Keratinocyte (primary cell): ENCODE data around the gene PHPT1. TPM values are rescaled to one million over a fixed set of nuclear protein-coding genes. Genes with fewer than 3 reads are reported as not detected.

Experiments
- DNase-seq: peaks from one replicate; pipeline ENCODE4 v3.0.0-alpha.2; 2011; ENCODE audit warnings: low read depth, missing footprints, low spot score
- FAIRE-seq: peaks from 2 replicates; lab custom pipeline; 2011; peaks lifted over from hg19 to GRCh38; lab: Jason Lieb, UNC
- H2AFZ ChIP-seq: 2 replicates; pipeline ENCODE4 v1.6.0; 2012; ENCODE audit warnings: low read length, control low read depth, inconsistent platforms; ENCODE audit not compliant: control insufficient read depth
- H3K27ac ChIP-seq: 2 replicates; pipeline ENCODE4 v1.5.1; 2011; ENCODE audit warnings: low read length; ENCODE audit not compliant: control insufficient read depth, insufficient read depth
- H3K27me3 ChIP-seq: 3 replicates; pipeline ENCODE4 v1.6.0; 2011; ENCODE audit warnings: low read length; ENCODE audit not compliant: control insufficient read depth, insufficient read depth; ENCODE audit errors: extremely low read depth
- H3K36me3 ChIP-seq, 2 experiments: 2 replicates in 1 of 2; 3 replicates in 1 of 2; pipeline ENCODE4 v1.5.1; 2011; ENCODE audit warnings: low read length in 2 of 2, mild to moderate bottlenecking in 1 of 2; ENCODE audit not compliant: control insufficient read depth in 2 of 2, insufficient read depth in 2 of 2; ENCODE audit errors: extremely low read depth in 1 of 2
- H3K4me1 ChIP-seq: 3 replicates; pipeline ENCODE4 v1.5.1; 2011; ENCODE audit warnings: low read length; ENCODE audit not compliant: control insufficient read depth, insufficient read depth; ENCODE audit errors: extremely low read depth
- H3K4me2 ChIP-seq: 3 replicates; pipeline ENCODE4 v1.6.0; 2011; ENCODE audit warnings: low read depth, low read length; ENCODE audit not compliant: control insufficient read depth, insufficient read depth; ENCODE audit errors: extremely low read depth
- H3K4me3 ChIP-seq, 3 experiments: fragments of 200-600 bp in 1 of 3; sonication (generic) in 1 of 3; 2 replicates in 2 of 3; 3 replicates in 1 of 3; pipeline ENCODE4 v1.5.1; 2011 to 2016; ENCODE audit warnings: low read length in 3 of 3, mild to moderate bottlenecking in 3 of 3, control low read depth in 2 of 3, inconsistent platforms in 1 of 3, low read depth in 1 of 3, mixed read lengths in 1 of 3, mixed run types in 1 of 3, moderate library complexity in 1 of 3; ENCODE audit not compliant: control insufficient read depth in 2 of 3, insufficient read depth in 2 of 3; ENCODE audit errors: extremely low read depth in 1 of 3
- H3K79me2 ChIP-seq: 2 replicates; pipeline ENCODE4 v1.6.0; 2012; ENCODE audit warnings: low read length; ENCODE audit not compliant: control insufficient read depth, insufficient read depth
- H3K9ac ChIP-seq: 3 replicates; pipeline ENCODE4 v1.6.0; 2011; ENCODE audit warnings: low read length; ENCODE audit not compliant: control insufficient read depth, insufficient read depth; ENCODE audit errors: extremely low read depth
- H3K9me1 ChIP-seq: 3 replicates; pipeline ENCODE4 v1.6.0; 2011; ENCODE audit warnings: low read length; ENCODE audit not compliant: control insufficient read depth, insufficient read depth; ENCODE audit errors: extremely low read depth
- H3K9me3 ChIP-seq: 2 replicates; pipeline ENCODE4 v1.5.1; 2012; ENCODE audit warnings: low read depth, low read length; ENCODE audit not compliant: control insufficient read depth
- H4K20me1 ChIP-seq: 3 replicates; pipeline ENCODE4 v1.6.0; 2011; ENCODE audit warnings: low read length; ENCODE audit not compliant: control insufficient read depth, insufficient read depth; ENCODE audit errors: extremely low read depth
- EZH2 ChIP-seq: IDR thresholded peaks from one replicate; pipeline ENCODE4 v1.6.1; 2012; ENCODE audit warnings: inconsistent platforms, mild to moderate bottlenecking, low read length, moderate library complexity
- dilution Hi-C: fragments of 300-500 bp; cut with MboI; formaldehyde crosslinking; loops from one replicate; pipeline ENCODE4 v1.7.0; 2020; ENCODE audit warnings: low sequenced_read_pairs; ENCODE audit not compliant: extremely low pct_ligation_motif_present
- polyA plus RNA-seq, 5 experiments: library from polyadenylated mRNA; depleted of rRNA in 3 of 5; stranded (reverse) in 3 of 5; stranded (forward) in 1 of 5; unstranded in 1 of 5; fragments of >200 nt; gene quantifications; 1 replicate in 1 of 5; 2 replicates in 3 of 5; 3 replicates in 1 of 5; pipeline versions ENCODE4 v1.2.1 to v1.2.3, GENCODE V29; 2011 to 2012; ENCODE audit warnings: missing spikeins in 2 of 5, low read depth in 1 of 5, low replicate concordance in 1 of 5
- TF ChIP-seq, protein P1 (sequence below), 3 experiments: IDR thresholded peaks in 1 of 3; conservative IDR thresholded peaks in 1 of 3; optimal IDR thresholded peaks in 1 of 3; 2 replicates in 2 of 3; 3 replicates in 1 of 3; pipeline versions ENCODE3 to v1.5.1; 2011; ENCODE audit warnings: low read length in 3 of 3, mild to moderate bottlenecking in 3 of 3, moderate library complexity in 2 of 3, control low read depth in 1 of 3, inconsistent platforms in 1 of 3; ENCODE audit not compliant: insufficient read depth in 2 of 3; ENCODE audit errors: extremely low read depth in 1 of 3

PHPT1 gene
- polyA plus RNA-seq, 1 donor (not counting 4 experiments of a cell fraction or from before 2014, with no cell fraction given), result 68.8 TPM

DNA sequence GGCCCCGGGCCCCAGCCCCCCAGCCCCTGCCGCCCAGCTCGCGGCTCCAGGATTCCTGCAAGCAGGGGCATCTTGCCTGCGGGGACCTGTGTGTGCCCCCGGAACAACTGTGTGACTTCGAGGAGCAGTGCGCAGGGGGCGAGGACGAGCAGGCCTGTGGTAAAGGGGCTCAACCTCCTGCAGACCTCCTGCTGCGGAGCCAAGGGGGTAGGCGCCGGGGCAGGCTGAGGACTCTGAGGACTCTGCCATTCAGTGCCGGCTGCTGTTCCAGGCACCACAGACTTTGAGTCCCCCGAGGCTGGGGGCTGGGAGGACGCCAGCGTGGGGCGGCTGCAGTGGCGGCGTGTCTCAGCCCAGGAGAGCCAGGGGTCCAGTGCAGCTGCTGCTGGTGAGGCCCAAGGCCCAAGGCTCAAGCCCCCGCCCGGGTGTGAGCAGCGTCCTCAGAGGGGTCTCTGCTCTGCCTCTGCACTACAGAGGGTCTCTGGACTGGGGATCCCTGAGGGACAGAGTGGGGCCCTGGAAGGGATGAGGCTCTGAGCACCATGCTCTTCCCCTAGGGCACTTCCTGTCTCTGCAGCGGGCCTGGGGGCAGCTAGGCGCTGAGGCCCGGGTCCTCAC lies 6.4 kb downstream of the PHPT1 start:
- Histone ChIP-seq H3K9ac (no peak overlapping the region), H3K9me3 (no peaks in the 10 kb centered on the region), H3K27ac (no peak overlapping the region), H3K27me3 (no peaks in the 10 kb centered on the region), H4K20me1 (no peaks in the 10 kb centered on the region), H3K36me3 (peaks cover 3 to 13% of the 10 kb centered on the region in 2 experiments), H3K79me2 (no peaks in the 10 kb centered on the region), H3K9me1 (no peaks in the 10 kb centered on the region), H2AFZ (no peak overlapping the region), H3K4me1 (peaks cover 3% of the 10 kb centered on the region), H3K4me3 (no peak overlapping the region), H3K4me2 (no peak overlapping the region)
- DNase-seq (no peak), FAIRE-seq (no peak)
- dilution Hi-C loops, result no loop called here
- TF ChIP-seq EZH2, result no peak
- TF ChIP-seq, protein P1, sequence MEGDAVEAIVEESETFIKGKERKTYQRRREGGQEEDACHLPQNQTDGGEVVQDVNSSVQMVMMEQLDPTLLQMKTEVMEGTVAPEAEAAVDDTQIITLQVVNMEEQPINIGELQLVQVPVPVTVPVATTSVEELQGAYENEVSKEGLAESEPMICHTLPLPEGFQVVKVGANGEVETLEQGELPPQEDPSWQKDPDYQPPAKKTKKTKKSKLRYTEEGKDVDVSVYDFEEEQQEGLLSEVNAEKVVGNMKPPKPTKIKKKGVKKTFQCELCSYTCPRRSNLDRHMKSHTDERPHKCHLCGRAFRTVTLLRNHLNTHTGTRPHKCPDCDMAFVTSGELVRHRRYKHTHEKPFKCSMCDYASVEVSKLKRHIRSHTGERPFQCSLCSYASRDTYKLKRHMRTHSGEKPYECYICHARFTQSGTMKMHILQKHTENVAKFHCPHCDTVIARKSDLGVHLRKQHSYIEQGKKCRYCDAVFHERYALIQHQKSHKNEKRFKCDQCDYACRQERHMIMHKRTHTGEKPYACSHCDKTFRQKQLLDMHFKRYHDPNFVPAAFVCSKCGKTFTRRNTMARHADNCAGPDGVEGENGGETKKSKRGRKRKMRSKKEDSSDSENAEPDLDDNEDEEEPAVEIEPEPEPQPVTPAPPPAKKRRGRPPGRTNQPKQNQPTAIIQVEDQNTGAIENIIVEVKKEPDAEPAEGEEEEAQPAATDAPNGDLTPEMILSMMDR (optimal IDR thresholded peaks at IDR 0.05 in 1 of 3, IDR thresholded peaks at IDR 0.05 in 1 of 3, conservative IDR thresholded peaks at IDR 0.05 in 1 of 3; ENCODE audit: extremely low read depth in 1 of 3, insufficient read depth in 2 of 3, low read length in 3 of 3), result no peak

DNA sequence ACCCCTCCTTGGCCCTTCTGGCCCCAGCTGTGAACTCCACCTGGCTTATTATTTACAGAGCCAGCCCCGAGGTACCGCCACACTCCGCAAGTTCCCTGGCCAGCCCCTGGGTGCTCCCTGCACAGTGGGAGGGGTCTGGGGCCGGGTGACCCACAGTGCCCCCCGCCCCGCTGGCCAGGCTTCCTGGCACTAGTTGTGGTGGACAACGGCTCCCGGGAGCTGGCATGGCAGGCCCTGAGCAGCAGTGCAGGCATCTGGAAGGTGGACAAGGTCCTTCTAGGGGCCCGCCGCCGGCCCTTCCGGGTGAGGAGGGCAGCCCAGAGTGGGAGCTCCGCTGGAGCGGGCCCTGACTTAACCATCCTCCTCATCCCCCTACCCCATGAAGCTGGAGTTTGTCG lies 6.9 kb downstream of the PHPT1 start:
- DNase-seq, result no peak
- H3K27ac ChIP-seq, result no peak overlapping the region

More for the DNA sequence above, 6.9 kb downstream of the PHPT1 start:
- H3K36me3 ChIP-seq, result peaks cover 5 to 11% of the 10 kb centered on the region in 2 experiments
- no peaks in the 10 kb centered on the region for H4K20me1 ChIP-seq
- no peaks in the 10 kb centered on the region for H3K9me1 ChIP-seq
- H3K27me3 ChIP-seq, result no peaks in the 10 kb centered on the region
- H3K79me2 ChIP-seq, result no peaks in the 10 kb centered on the region
- TF ChIP-seq EZH2, result no peak
- TF ChIP-seq, protein P1 (optimal IDR thresholded peaks at IDR 0.05 in 1 of 3, IDR thresholded peaks at IDR 0.05 in 1 of 3, conservative IDR thresholded peaks at IDR 0.05 in 1 of 3; ENCODE audit: extremely low read depth in 1 of 3, insufficient read depth in 2 of 3, low read length in 3 of 3), result no peak
- no peak overlapping the region for H2AFZ ChIP-seq
- H3K4me2 ChIP-seq, result no peak overlapping the region
- H3K4me1 ChIP-seq, result peaks cover 3% of the 10 kb centered on the region
- dilution Hi-C loops, result no loop called here
- no peak for FAIRE-seq
- H3K9me3 ChIP-seq, result no peaks in the 10 kb centered on the region
- H3K9ac ChIP-seq, result no peak overlapping the region
- H3K4me3 ChIP-seq, result no peak overlapping the region
